Thoracic aorta (tissue), 2 donors: ENCODE data around the gene HMG20A. TPM values are rescaled to one million over a fixed set of nuclear protein-coding genes. Genes with fewer than 3 reads are reported as not detected.
"Not testable (repeated sequence)": the region's sequence is repeated elsewhere in the genome, so short reads cannot be mapped to it uniquely, and the experiment has no call there.

Experiments
- ATAC-seq: fragments of 150-250 bp; one replicate; pipeline ENCODE4 v1.8.0; 2017; ENCODE audit warnings: low read depth; ENCODE audit not compliant: insufficient number of reproducible peaks, low FRiP score
- DNase-seq: peaks from one replicate; pipeline ENCODE4 v3.0.0-alpha.2; 2020; ENCODE audit warnings: low spot score
- H3K27ac ChIP-seq, 2 donors: fragments of 200-600 bp; sonication (generic); 1 replicate in 1 of 2; 2 replicates in 1 of 2; pipeline ENCODE4 v1.5.1; 2016; ENCODE audit warnings: mild to moderate bottlenecking in 2 of 2, moderate library complexity in 2 of 2
- H3K27me3 ChIP-seq: fragments of 200-600 bp; sonication (generic); replicated peaks from 2 replicates; pipeline ENCODE4 v1.6.0; 2016; ENCODE audit warnings: mild to moderate bottlenecking; ENCODE audit not compliant: insufficient read depth
- H3K36me3 ChIP-seq: fragments of 200-600 bp; sonication (generic); one replicate; pipeline ENCODE4 v1.5.1; 2016
- H3K4me1 ChIP-seq, 2 donors: fragments of 200-600 bp; sonication (generic); 1 replicate in 1 of 2; 2 replicates in 1 of 2; pipeline versions ENCODE4 v1.5.1 to v1.6.0; 2016; ENCODE audit warnings: low read depth in 2 of 2, mild to moderate bottlenecking in 1 of 2; ENCODE audit not compliant: control insufficient read depth in 1 of 2
- H3K4me3 ChIP-seq: fragments of 200-600 bp; sonication (generic); 2 replicates; pipeline ENCODE4 v1.5.1; 2016; ENCODE audit warnings: mild to moderate bottlenecking
- H3K9me3 ChIP-seq: fragments of 200-600 bp; sonication (generic); 2 replicates; pipeline ENCODE4 v1.5.1; 2016
- CTCF ChIP-seq: fragments of 200-600 bp; sonication (generic); IDR thresholded peaks from one replicate; pipeline ENCODE4 v1.5.1; 2019; ENCODE audit warnings: antibody characterized with exemption
- total RNA-seq, 2 donors: library from RNA; depleted of rRNA; stranded (reverse); fragments of >200 nt; gene quantifications; one replicate each; pipeline versions ENCODE4 v1.1.0 to v1.2.3, GENCODE V29; 2016

Gene HMG20A
- total RNA-seq, 2 donors from 2014 or later, result 25.7 to 47.3 TPM

- ATAC-seq, result no peak
- no peaks in the 10 kb centered on the region for H3K27me3 ChIP-seq
- H3K4me1 ChIP-seq, result peaks cover 0 to 8% of the 10 kb centered on the region in 2 donors
- DNase-seq, result no peak
- H3K4me3 ChIP-seq, result no peak overlapping the region
- peaks cover 23% of the 10 kb centered on the region for H3K9me3 ChIP-seq
- TF ChIP-seq CTCF, result no peak
- no peak overlapping the region for H3K27ac ChIP-seq
- H3K36me3 ChIP-seq, result no peaks in the 10 kb centered on the region
Observed at GRCh38 chr15:77398927-77399326, 21.8 kb upstream of the HMG20A start.

GRCh38 chr15:77400258-77400657 is 20.4 kb upstream of the HMG20A start:
- H3K27ac ChIP-seq, result no peak overlapping the region
- no peak overlapping the region for H3K4me3 ChIP-seq
- H3K27me3 ChIP-seq, result no peaks in the 10 kb centered on the region
- no peak for TF ChIP-seq CTCF
- peaks cover 22% of the 10 kb centered on the region for H3K9me3 ChIP-seq
- DNase-seq, result no peak
- ATAC-seq, result no peak
- peaks cover 0 to 8% of the 10 kb centered on the region in 2 donors for H3K4me1 ChIP-seq
- no peaks in the 10 kb centered on the region for H3K36me3 ChIP-seq

- ATAC-seq (no peak), DNase-seq (no peak)
- H3K4me3 ChIP-seq, result no peak overlapping the region
- H3K27ac ChIP-seq, result no peak overlapping the region
- no peaks in the 10 kb centered on the region for H3K36me3 ChIP-seq
- no peak for TF ChIP-seq CTCF
- peaks cover 13% of the 10 kb centered on the region for H3K9me3 ChIP-seq
- no peaks in the 10 kb centered on the region for H3K27me3 ChIP-seq
- H3K4me1 ChIP-seq, result peaks cover 0 to 8% of the 10 kb centered on the region in 2 donors
Observed at GRCh38 chr15:77402740-77403379, 17.8 kb upstream of the HMG20A start.

- H3K4me1 ChIP-seq, result peaks cover 4 to 18% of the 10 kb centered on the region in 2 donors
- ATAC-seq, H3K4me3 ChIP-seq, H3K9me3 ChIP-seq, DNase-seq, H3K27ac ChIP-seq, H3K27me3 ChIP-seq, H3K36me3 ChIP-seq: not testable (repeated sequence)
Observed at GRCh38 chr15:77406173-77406759, 14.4 kb upstream of the HMG20A start.

- DNase-seq (no peak), ATAC-seq (no peak)
- H3K27ac ChIP-seq, result no peak overlapping the region
- no peak for TF ChIP-seq CTCF
- no peaks in the 10 kb centered on the region for H3K36me3 ChIP-seq
- no peak overlapping the region for H3K4me3 ChIP-seq
- H3K4me1 ChIP-seq, result peaks cover 4 to 18% of the 10 kb centered on the region in 2 donors
- H3K9me3 ChIP-seq, result no peaks in the 10 kb centered on the region
- H3K27me3 ChIP-seq, result no peaks in the 10 kb centered on the region
Observed at GRCh38 chr15:77406846-77407245, 13.8 kb upstream of the HMG20A start.
